NCI-H2196 treated with DMSO at 0.1 percent for 48 hours (cell line): ENCODE measurements around the gene HOXD3.

ENCODE experiments used
- DNase-seq: peaks from one replicate; lab custom pipeline; 2025; ENCODE audit not compliant: unreplicated experiment; lab: John Stamatoyannopoulos, UW

HOXD3 gene

DNA sequence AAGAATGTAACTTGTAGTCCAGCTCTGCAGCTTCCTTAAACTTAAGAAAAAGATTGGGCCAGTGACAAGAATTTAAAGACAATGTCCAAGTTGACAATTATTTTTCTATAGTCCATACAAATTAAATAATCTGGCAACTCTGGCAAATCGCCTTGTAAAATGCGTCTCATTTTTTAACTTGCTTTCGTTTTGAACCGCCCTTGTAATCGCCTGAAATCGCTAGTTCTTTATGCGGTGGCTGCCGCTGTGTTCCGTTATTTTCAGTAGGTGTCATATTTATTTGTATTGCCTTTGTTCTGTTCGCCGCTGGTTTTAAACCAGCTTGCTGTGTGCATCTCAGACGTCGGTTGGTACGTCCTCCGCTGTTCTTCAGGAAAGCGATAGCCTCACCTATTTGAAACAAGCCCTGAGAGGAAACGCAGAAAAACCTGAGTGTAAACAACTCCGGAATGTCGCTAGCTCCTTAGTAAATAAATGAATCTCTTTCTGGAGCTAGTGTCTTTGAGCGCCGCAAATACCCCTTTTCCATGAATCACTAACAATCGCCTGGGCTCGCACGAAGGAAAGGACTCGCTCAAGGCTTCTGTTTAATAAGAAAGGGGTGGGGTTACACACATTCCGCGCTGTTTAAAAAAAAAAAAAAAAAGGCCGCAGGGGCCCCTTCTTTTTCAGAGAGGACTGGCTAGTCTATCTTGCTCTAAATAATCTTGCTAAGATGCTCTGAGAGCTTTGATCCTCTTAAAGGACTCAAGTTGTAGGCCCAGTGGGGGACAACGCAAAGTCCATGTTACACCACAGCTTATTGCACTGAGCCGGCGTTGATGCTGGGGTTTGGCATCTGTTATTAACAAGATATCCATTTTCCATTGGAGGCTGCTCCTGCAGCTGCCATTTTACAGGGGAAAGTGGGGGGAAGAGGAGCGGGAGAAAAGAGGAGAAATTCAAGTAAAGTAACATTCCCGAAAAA is 24.6 kb upstream of the HOXD3 start:
- no peak for DNase-seq

GRCh38 chr2:176133389-176133788 is 23.7 kb upstream of the HOXD3 start:
- DNase-seq = no peak

- DNase-seq = no peak
Measured at GRCh38 chr2:176134035-176134434, 23.1 kb upstream of the HOXD3 start.

DNA sequence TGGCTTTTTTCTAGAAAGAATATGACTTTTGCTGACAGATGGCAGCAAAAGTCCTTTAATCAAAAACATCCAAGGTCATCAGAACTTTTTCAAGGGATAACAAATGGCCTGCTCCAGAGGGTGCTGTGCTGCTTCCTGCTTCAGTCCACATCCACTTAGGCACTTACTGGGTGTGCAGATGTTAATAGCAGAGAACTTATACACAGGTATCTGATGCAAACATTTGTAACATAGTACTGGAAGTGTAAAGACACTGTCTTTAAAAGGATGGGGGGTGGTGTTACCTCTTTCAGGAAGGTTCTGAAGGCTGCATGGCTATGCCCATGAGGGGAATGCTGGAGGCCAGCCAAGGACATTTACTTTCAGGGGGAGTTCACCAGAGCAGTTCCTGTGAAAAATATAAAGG is 22.1 kb upstream of the HOXD3 start:
- DNase-seq = no peak

DNA sequence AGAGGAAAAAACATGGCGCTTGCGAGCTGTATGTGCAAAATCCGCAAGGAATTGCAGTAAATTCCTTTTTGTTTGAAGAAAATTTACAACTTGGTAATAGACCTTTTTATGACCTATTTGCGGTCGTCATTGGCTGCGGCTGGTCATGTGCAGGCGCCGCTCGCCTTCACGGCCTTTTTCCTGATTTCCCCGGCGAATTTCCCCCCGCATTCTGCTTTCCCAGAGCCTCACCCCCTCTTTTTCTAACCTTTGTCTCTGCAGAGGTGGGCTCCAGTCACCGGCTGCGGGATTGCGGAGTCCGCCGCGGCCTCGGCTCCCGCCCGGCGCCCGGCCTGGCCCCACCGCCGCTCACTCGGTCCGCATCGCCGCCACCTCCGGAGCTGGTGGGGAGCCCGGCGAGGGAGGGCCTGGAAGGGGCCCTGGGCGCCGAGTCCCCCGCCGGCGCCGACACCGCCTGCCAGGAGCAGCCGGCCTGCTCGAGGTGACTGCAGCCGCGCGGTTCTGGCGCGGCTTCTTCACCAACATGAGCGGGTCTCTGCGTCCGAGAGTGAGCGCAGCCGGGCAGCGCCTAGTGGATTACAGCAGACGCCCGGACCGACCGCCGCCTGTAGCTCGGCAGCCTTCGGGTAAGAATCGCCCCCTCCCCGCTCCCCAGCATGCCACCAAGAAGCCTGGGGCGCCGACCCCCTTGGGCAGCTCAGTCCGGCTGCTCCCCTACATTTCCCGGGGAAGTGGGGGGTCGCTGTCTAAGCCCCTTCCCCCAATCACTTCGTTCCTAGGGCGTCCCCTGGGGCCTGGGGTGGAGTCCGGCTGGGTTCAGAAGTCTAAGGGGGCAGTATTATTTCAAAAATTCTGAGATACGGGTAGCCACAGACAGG is 20.5 kb upstream of the HOXD3 start:
- no peak for DNase-seq

GRCh38 chr2:176137252-176137580 is 19.9 kb upstream of the HOXD3 start:
- no peak for DNase-seq

DNA sequence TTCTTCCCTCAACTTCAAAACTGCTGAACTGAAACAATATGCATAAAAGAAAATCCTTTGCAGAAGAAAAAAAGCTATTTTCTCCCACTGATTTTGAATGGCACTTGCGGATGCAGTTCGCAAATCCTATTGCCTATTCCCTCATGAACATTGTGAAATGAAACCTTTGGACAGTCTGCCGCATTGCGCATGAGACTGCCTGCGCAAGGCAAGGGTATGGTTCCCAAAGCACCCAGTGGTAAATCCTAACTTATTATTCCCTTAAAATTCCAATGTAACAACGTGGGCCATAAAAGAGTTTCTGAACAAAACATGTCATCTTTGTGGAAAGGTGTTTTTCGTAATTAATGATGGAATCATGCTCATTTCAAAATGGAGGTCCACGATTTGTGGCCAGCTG is 19.2 kb upstream of the HOXD3 start:
- no peak for DNase-seq

GRCh38 chr2:176138526-176138922 is 18.6 kb upstream of the HOXD3 start:
- DNase-seq = no peak

DNA sequence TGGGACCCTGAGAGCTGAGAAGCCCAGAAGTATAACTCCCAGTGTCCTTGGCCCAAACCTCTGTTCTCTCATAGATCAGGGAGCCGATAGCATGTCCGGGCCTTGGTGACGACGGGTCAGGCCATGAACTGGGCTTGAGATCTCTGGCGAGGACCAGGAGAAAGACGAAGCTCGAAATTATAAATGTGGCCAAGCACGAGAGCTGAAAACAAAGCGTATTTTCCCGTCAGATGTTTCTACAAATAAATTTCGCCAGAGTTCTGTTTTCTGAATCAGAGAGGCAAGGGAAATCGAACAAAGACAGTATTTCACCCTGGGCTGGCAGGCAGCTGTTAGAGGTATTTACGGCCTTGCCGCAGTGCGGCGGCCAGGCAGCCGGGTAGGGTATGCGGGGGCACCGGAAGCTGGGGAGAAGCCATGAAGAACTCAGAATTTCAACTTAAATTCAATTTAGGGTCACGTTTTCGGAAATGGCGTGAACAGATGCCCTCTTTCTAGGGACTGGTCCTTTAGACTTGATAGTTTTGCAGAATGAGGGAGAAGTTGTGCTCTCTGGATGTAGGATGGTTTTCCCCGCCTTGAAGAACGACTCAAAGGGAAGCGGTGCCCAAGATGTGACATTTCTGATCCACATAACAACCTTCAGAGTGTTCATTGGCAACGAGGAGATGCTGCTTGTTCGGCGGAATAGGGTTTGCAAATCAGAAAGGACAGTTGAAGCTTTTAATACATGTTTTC is 18.0 kb upstream of the HOXD3 start:
- DNase-seq = no peak

GRCh38 chr2:176139661-176140512 is 17.2 kb upstream of the HOXD3 start:
- no peak for DNase-seq

DNA sequence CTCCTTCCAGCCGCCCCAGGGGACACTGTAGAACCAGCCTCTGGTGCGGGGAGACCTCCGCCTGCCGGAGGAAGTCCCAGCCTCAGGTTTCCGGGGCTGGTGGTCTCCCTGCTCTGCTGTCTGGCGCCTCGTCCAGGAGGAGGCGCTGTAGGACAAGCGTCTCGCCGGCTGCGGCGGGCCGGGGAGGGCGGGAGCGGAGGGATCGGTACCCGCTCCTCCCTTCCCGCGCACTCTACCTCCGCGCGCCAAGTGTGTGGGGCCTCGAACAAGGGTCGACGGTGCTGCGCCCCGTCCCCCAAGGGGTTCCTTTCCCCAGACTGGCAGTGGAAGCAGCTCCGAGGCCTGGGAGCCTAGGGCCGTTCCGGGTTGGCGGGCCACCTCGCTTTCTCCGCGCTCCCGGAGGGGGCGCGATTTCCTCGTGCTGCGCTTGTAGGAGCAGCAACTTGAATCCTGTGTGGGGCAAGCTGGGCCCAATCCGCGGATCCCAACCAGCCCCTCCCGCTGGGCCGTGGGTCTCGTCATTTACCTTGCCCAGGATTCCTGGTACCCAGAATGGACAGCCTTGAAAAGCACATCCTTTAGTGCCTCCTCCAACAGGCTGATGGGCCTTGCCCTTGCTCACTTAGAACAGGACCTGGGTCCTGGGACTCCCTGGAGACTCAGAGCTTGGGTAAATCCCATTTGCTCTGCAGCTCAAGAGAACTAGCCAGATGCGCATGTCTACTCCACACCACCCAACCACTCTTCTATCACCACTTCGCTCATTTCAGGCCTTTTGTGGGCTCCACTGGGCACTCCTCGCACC is 16.4 kb upstream of the HOXD3 start:
- peak; percentile 26 for DNase-seq

GRCh38 chr2:176142281-176142680 is 14.8 kb upstream of the HOXD3 start:
- DNase-seq = no peak

GRCh38 chr2:176145085-176145969 is 11.8 kb upstream of the HOXD3 start:
- no peak for DNase-seq

DNA sequence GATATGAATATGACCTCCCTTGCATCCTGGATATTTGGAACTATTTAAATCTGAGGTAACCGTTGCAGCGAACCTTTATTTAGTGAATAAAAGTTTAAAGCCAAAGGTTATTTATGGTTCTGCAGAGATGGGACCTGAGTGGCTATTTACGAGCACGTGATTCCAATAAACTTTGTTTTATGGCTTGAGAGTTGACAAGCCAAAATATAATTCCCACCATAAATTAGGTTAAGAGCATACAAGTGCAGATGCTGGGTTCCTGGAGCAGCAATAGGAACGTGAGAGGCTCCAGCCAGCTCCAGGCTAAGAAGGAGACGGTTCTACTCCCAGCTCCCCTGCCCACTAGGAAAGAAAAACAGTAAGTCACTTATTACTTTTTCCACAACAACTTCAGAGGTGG is 11.0 kb upstream of the HOXD3 start:
- no peak for DNase-seq

DNA sequence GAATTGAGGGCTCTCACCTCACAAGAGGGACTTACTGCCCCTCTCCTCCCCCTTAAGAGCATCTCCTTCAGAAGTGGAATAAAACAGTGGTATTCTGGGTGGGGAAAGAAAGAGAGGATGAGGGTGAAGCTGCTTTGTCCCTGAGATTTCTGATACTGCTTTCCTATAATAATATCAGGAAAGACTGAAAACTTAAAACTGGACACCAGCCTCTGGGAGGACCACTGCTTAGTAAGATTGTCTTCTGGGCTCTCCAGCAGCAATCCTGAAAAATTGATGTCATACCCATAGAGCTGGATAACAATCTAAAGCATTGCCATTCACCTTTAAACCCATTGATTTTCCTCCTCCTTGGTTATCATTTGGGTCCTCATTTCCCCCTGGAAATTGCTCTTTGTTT is 10.5 kb upstream of the HOXD3 start:
- DNase-seq = no peak

DNA sequence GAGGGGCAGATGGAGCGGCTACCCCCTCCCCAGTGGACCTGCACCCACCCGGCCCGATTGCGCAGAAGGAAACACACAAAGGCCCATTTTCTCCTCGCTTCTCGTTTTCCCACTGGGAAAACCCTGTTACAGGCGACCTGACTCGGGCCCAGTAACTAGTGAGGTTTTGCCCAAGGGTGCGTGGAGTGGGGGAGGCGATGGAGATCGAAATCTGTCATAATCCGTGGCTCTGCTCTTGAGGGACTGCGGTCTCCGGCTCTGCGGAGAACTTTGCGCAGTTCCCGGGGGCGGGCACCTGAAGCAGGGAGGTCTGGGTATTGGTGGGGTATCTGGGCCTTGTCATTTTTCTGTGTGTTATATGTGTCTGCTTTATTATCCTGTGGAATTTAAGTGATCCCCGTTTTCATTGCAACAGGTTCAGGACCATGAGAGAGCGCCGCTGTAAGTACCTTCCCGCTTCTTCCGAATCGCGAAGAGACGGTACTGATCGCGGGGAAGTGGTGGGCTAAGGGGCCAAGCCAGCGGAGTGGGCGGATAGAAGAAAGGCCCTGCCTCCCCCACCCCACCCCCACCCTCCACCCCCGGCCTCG is 9.8 kb upstream of the HOXD3 start:
- no peak for DNase-seq

DNA sequence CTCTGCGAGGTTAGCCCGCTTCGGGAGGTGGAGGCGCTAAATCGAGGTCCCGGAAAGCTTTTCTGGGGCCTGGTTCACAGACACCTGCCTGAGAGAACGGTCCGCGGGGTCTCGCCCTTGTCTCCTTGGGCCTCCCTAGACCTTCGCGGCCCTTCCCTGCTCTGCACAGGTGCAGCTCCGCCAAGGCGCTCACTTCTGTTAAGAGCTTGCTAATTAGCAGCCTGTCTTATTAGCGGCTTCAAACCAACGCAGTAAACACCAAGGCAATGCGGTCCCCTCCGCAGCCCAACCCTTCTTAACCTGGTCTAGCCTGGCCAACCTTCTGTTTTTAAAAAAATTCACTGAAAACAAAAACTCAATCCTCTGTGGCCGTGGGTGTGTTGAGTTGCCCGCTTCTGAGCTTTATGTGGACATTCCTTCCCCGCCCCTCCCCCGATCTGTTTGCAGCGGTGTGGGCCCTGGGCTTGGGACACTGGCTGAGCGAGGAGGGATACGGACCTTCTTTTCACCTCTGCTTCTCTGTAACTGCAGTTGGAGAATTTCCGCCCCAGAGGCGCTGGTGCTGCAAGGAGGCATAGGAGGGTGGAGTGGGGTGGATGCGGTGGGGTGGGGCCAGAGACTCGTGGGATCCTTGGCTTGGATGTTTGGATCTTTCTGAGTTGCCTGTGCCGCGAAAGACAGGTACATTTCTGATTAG is 9.2 kb upstream of the HOXD3 start:
- no peak for DNase-seq
